Raji (cell line): ENCODE measurements around the gene GDF11.
A peak's percentile ranks its signal among the peaks of the same experiment; 100 is the strongest.

Experiments
- POLR2A ChIP-seq: IDR thresholded peaks from 2 replicates; pipeline ENCODE4 v1.6.1; 2011; ENCODE audit warnings: low read depth, low read length, control low read depth; ENCODE audit not compliant: insufficient read depth

GDF11 gene

GRCh38 chr12:55704824-55705718 is 37.9 kb upstream of the GDF11 start:
- no peak for TF ChIP-seq POLR2A

GRCh38 chr12:55705782-55706402 is 37.0 kb upstream of the GDF11 start:
- no peak for TF ChIP-seq POLR2A

GRCh38 chr12:55706568-55707218 is 36.2 kb upstream of the GDF11 start:
- no peak for TF ChIP-seq POLR2A

- no peak for TF ChIP-seq POLR2A
These were observed 35.7 kb upstream of the GDF11 start for GRCh38 chr12:55707219-55707671.

- no peak for TF ChIP-seq POLR2A
These were observed 34.9 kb upstream of the GDF11 start, which contains the start of gene ITGA7 for GRCh38 chr12:55707841-55708694. ITGA7 (minus strand) TSS chr12:55707904; CDS start chr12:55707682, 222 bp downstream.

- no peak for TF ChIP-seq POLR2A
These were observed 34.2 kb upstream of the GDF11 start for GRCh38 chr12:55708695-55709233.

- TF ChIP-seq POLR2A, result no peak
These were observed 31.0 kb upstream of the GDF11 start for GRCh38 chr12:55711786-55712553.

- no peak for TF ChIP-seq POLR2A
These were observed 30.1 kb upstream of the GDF11 start for GRCh38 chr12:55712700-55713415.

- no peak for TF ChIP-seq POLR2A
These were observed 29.2 kb upstream of the GDF11 start for GRCh38 chr12:55713721-55714120.

- no peak for TF ChIP-seq POLR2A
These were observed 27.7 kb upstream of the GDF11 start for GRCh38 chr12:55715169-55715764.

GRCh38 chr12:55715833-55716581 is 26.9 kb upstream of the GDF11 start, which contains the start of gene BLOC1S1:
BLOC1S1 (plus strand) TSS chr12:55716046; CDS start chr12:55716052, 6 bp downstream.
- TF ChIP-seq POLR2A, result peak; percentile 72

- TF ChIP-seq POLR2A, result 0 out of 2 replicates have a peak, but pooled peaks have one; percentile 32
These were observed 26.4 kb upstream of the GDF11 start for GRCh38 chr12:55716582-55716957.
